DND-41 (cell line): ENCODE results near the gene CTIF.

Experiments
- ATAC-seq: fragments of 200-7000 bp; cut with Tn5 transposase; 3 replicates; pipeline ENCODE4 v1.9.1; 2021; ENCODE audit warnings: low read depth; ENCODE audit not compliant: insufficient read depth
- DNase-seq: peaks from one replicate; pipeline ENCODE4 v3.0.0-alpha.2; 2020
- H2AFZ ChIP-seq: 2 replicates; pipeline ENCODE4 v1.6.0; 2012; ENCODE audit warnings: low read depth, low read length
- H3K27ac ChIP-seq: 2 replicates; pipeline ENCODE4 v1.5.1; 2012; ENCODE audit warnings: low read length, inconsistent platforms
- H3K27me3 ChIP-seq: fragments of 200-600 bp; sonication (generic); 2 replicates; pipeline ENCODE4 v1.6.0; 2012; ENCODE audit warnings: low read length, mild to moderate bottlenecking, inconsistent platforms; ENCODE audit not compliant: insufficient read depth, poor library complexity
- H3K36me3 ChIP-seq: 2 replicates; pipeline ENCODE4 v1.5.1; 2012; ENCODE audit warnings: low read length, inconsistent platforms; ENCODE audit not compliant: insufficient read depth
- H3K4me1 ChIP-seq: 2 replicates; pipeline ENCODE4 v1.5.1; 2012; ENCODE audit warnings: mild to moderate bottlenecking, low read length; ENCODE audit not compliant: insufficient read depth
- H3K4me2 ChIP-seq: 2 replicates; pipeline ENCODE4 v1.6.0; 2012; ENCODE audit warnings: mild to moderate bottlenecking, moderate library complexity, low read length, inconsistent platforms; ENCODE audit not compliant: insufficient read depth
- H3K4me3 ChIP-seq, 2 experiments: fragments of 200-600 bp in 1 of 2; shearing (Covaris generic) in 1 of 2; 2 replicates each; pipeline ENCODE4 v1.5.1; 2012 to 2016; ENCODE audit warnings: inconsistent platforms in 2 of 2, low read length in 2 of 2, mild to moderate bottlenecking in 2 of 2, low read depth in 1 of 2, moderate library complexity in 1 of 2
- H3K79me2 ChIP-seq: 2 replicates; pipeline ENCODE4 v1.6.0; 2012; ENCODE audit warnings: low read length, inconsistent platforms; ENCODE audit not compliant: insufficient read depth
- H3K9ac ChIP-seq: 2 replicates; pipeline ENCODE4 v1.6.0; 2012; ENCODE audit warnings: low read depth, mild to moderate bottlenecking, inconsistent platforms, low read length, moderate library complexity
- H3K9me3 ChIP-seq: 2 replicates; pipeline ENCODE4 v1.5.1; 2012; ENCODE audit warnings: low read length, moderate library complexity, mild to moderate bottlenecking, inconsistent platforms; ENCODE audit not compliant: insufficient read depth, severe bottlenecking
- H4K20me1 ChIP-seq: 2 replicates; pipeline ENCODE4 v1.6.0; 2012; ENCODE audit warnings: low read length; ENCODE audit not compliant: insufficient read depth
- CTCF ChIP-seq: IDR thresholded peaks from 2 replicates; pipeline ENCODE4 v1.5.1; 2012; ENCODE audit warnings: borderline replicate concordance, low read length, moderate library complexity, mild to moderate bottlenecking; ENCODE audit not compliant: poor library complexity, severe bottlenecking; ENCODE audit errors: extremely low read depth
- EZH2 ChIP-seq: IDR thresholded peaks from 3 replicates; pipeline ENCODE4 v1.6.1; 2012; ENCODE audit warnings: borderline replicate concordance, low read depth, mild to moderate bottlenecking, moderate library complexity, low read length, inconsistent platforms; ENCODE audit not compliant: severe bottlenecking

The CTIF gene

GRCh38 chr18:48661421-48661820 is 122.6 kb downstream of the CTIF start:
- H3K4me1 ChIP-seq = no peaks in the 10 kb centered on the region
- no peak for DNase-seq
- no peak for TF ChIP-seq EZH2
- peaks cover 3% of the 10 kb centered on the region; the same call in 1 of the 2 replicates for H4K20me1 ChIP-seq
- ATAC-seq = no peak
- H3K27ac ChIP-seq = no peak overlapping the region
- H3K4me3 ChIP-seq = no peak overlapping the region
- H3K4me2 ChIP-seq = no peak overlapping the region
- H3K27me3 ChIP-seq = no peaks in the 10 kb centered on the region
- peaks cover 5% of the 10 kb centered on the region for H3K9me3 ChIP-seq
- no peaks in the 10 kb centered on the region for H3K79me2 ChIP-seq
- no peaks in the 10 kb centered on the region for H3K36me3 ChIP-seq
- no peak overlapping the region for H2AFZ ChIP-seq
- H3K9ac ChIP-seq = no peak overlapping the region

- Histone ChIP-seq H3K4me1 (no peaks in the 10 kb centered on the region), H3K9me3 (peaks cover 5% of the 10 kb centered on the region), H2AFZ (no peak overlapping the region), H3K4me2 (no peak overlapping the region), H3K27me3 (no peaks in the 10 kb centered on the region), H3K27ac (no peak overlapping the region), H4K20me1 (peaks cover 2% of the 10 kb centered on the region; the same call in 1 of the 2 replicates), H3K79me2 (no peaks in the 10 kb centered on the region), H3K36me3 (no peaks in the 10 kb centered on the region), H3K9ac (no peak overlapping the region), H3K4me3 (no peak overlapping the region)
- TF ChIP-seq EZH2 = no peak
- no peak for TF ChIP-seq CTCF
- DNase-seq (no peak), ATAC-seq (no peak)
Observed at GRCh38 chr18:48662011-48662661, 123.3 kb downstream of the CTIF start.

- no peak for ATAC-seq
- Histone ChIP-seq H3K9ac (no peak overlapping the region), H3K4me2 (no peak overlapping the region), H3K9me3 (peaks cover 5% of the 10 kb centered on the region), H3K27ac (no peak overlapping the region), H3K27me3 (no peaks in the 10 kb centered on the region), H3K79me2 (no peaks in the 10 kb centered on the region), H3K4me1 (no peaks in the 10 kb centered on the region), H4K20me1 (peaks cover 2% of the 10 kb centered on the region; the same call in 1 of the 2 replicates), H3K36me3 (no peaks in the 10 kb centered on the region), H3K4me3 (no peak overlapping the region), H2AFZ (no peak overlapping the region)
- TF ChIP-seq EZH2 = no peak
- TF ChIP-seq CTCF = no peak
- no peak for DNase-seq
Observed at GRCh38 chr18:48663096-48663930, 124.5 kb downstream of the CTIF start.

GRCh38 chr18:48663931-48664847 is 125.4 kb downstream of the CTIF start:
- TF ChIP-seq CTCF (peak; percentile 88), EZH2 (no peak)
- H3K27ac ChIP-seq = no peak overlapping the region
- no peaks in the 10 kb centered on the region for H3K27me3 ChIP-seq
- H3K9me3 ChIP-seq = no peaks in the 10 kb centered on the region
- no peaks in the 10 kb centered on the region for H3K4me1 ChIP-seq
- peak; percentile 52 for DNase-seq
- no peak overlapping the region for H3K4me3 ChIP-seq
- no peak overlapping the region for H2AFZ ChIP-seq
- H3K9ac ChIP-seq = no peak overlapping the region
- peaks cover 2% of the 10 kb centered on the region; the same call in 1 of the 2 replicates for H4K20me1 ChIP-seq
- H3K79me2 ChIP-seq = no peaks in the 10 kb centered on the region
- H3K36me3 ChIP-seq = no peaks in the 10 kb centered on the region
- no peak overlapping the region for H3K4me2 ChIP-seq
- peak; percentile 59; the same call in 2 of the 3 replicates for ATAC-seq
